ENCODE data around the gene LHPP.

DNA sequence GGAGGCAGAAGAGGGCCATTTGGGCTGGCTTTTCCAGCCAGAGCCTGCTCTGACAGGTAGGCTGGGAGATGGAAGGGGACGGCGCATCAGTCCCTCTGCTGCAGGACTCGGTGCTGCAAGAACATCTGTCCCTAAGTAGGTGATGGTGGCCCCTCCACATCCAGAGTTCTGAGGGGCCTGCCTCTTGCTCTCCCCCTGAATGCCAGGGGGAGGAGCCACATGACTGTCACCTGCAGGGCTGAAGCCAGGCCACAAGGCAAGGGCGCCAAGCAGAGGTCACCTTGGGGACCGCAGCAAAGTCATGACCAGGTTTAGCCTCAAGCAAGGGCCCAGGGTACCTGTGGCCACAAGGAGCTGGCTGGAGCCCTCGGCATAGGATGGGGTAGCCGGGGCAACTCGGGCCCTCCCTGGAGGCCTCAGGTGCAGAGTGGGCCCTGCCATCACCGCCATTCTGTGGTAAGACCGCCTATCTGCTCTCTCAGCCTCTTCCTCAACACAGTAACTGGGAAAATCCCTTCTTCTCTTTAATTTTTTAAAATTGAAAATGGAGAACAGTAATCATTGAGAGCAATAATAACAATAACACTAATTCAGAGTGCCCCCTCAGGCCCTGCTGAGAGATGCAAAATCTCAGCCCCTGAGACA lies 183.3 kb downstream of the LHPP start:
- TF ChIP-seq, protein P1, sequence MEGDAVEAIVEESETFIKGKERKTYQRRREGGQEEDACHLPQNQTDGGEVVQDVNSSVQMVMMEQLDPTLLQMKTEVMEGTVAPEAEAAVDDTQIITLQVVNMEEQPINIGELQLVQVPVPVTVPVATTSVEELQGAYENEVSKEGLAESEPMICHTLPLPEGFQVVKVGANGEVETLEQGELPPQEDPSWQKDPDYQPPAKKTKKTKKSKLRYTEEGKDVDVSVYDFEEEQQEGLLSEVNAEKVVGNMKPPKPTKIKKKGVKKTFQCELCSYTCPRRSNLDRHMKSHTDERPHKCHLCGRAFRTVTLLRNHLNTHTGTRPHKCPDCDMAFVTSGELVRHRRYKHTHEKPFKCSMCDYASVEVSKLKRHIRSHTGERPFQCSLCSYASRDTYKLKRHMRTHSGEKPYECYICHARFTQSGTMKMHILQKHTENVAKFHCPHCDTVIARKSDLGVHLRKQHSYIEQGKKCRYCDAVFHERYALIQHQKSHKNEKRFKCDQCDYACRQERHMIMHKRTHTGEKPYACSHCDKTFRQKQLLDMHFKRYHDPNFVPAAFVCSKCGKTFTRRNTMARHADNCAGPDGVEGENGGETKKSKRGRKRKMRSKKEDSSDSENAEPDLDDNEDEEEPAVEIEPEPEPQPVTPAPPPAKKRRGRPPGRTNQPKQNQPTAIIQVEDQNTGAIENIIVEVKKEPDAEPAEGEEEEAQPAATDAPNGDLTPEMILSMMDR (IDR thresholded peaks at IDR 0.05), result no peak
- no peak for TF ChIP-seq POLR2A (IDR thresholded peaks at IDR 0.05)
